Kidney epithelial cell (primary cell): ENCODE data around the gene CHPT1. TPM values are rescaled to one million over a fixed set of nuclear protein-coding genes. Genes with fewer than 3 reads are reported as not detected.

Experiments
- DNase-seq: peaks from one replicate; pipeline ENCODE4 v3.0.0-alpha.2; 2010; ENCODE audit warnings: low read depth
- H3K27me3 ChIP-seq: 2 replicates; pipeline ENCODE4 v1.6.0; 2011; ENCODE audit warnings: low read length; ENCODE audit not compliant: control insufficient read depth, insufficient read depth
- H3K36me3 ChIP-seq: 2 replicates; pipeline ENCODE4 v1.5.1; 2011; ENCODE audit warnings: low read length; ENCODE audit not compliant: control insufficient read depth, insufficient read depth
- H3K4me3 ChIP-seq: 2 replicates; pipeline ENCODE4 v1.5.1; 2011; ENCODE audit warnings: low read depth, mild to moderate bottlenecking, control low read depth, low read length
- CTCF ChIP-seq: IDR thresholded peaks from 2 replicates; pipeline ENCODE4 v1.5.1; 2011; ENCODE audit warnings: mild to moderate bottlenecking, moderate library complexity, low read length, control low read depth, inconsistent platforms; ENCODE audit not compliant: insufficient read depth, poor library complexity, severe bottlenecking
- total RNA-seq: library from RNA; depleted of rRNA; stranded (reverse); fragments of >200 nt; gene quantifications from 2 replicates; pipeline ENCODE4 v1.2.3, GENCODE V29; 2015

Gene CHPT1
- total RNA-seq, 1 donor from 2014 or later: 16.1 TPM

GRCh38 chr12:101761781-101762180, 64.3 kb downstream of the CHPT1 start:
- Histone ChIP-seq H3K36me3 (no peaks in the 10 kb centered on the region), H3K4me3 (no peak overlapping the region), H3K27me3 (no peaks in the 10 kb centered on the region)
- no peak for TF ChIP-seq CTCF
- DNase-seq: no peak

DNA sequence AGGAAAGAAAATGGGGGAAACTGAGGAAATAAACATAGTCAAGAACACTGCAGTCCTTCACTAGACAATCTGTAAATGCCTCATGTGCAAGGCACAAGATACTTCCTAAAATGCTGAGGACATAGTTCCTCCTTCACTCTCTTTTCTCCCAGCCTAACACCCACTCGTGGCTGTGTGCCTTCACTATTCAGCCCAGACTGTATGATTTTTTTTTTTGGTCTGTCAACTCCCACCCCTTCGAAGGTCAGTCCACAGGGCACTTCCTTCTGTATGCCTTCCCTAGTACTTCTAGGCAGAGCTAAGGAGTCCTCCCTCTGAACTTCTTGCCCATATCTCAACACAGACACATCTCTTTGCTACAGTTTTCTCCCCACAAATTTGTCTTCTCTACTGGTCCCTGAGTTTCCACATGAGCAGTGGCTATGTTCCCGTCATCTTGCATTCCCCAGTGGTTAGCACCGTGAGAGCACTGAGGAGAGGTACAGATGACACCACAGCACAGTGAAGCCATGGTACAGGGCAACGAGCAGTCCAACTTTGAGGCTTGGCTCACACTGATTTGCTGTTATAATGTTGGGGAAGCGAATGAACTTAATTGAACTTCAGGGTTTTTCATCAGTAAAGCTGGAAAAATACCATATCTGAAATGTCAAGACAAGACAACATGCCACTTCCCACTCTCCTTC, 65.9 kb downstream of the CHPT1 start:
- DNase-seq: no peak
- Histone ChIP-seq H3K27me3 (no peaks in the 10 kb centered on the region), H3K4me3 (no peak overlapping the region), H3K36me3 (no peaks in the 10 kb centered on the region)
- TF ChIP-seq CTCF: no peak

DNA sequence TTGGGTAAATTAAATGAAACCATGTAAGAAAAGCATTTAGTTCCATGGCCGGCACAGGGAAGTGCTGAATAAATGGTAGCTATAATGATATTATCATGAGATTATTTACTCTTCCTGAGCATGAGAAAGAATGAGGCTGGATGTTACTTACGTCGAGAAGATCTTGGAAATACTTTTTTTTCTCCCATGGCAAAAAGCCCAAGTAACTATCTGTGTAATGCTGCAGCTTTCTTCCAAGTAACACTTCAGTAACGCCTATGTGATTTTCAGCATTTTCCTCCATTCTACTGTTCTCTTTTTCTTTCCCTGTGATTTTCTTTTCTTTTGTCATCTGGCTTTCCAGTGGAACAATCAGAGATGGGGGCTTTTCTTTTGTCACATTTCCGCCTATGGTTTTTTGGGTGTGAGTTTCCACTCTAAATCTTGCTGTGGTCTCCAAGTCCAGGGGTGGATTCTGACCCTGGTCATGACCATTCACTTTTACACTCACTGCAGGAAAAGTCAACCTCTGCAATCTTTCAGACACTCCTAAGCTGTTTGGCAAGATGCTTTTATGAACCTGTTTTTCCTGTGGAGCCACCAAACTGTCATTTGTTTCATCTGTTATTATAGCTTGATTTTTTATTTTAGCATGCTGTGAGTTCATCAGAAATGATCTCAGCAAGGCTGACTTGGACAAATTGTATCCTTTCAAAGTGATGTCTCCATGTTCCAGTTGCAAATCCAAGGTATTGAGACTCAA, 66.8 kb downstream of the CHPT1 start:
- Histone ChIP-seq H3K36me3 (no peaks in the 10 kb centered on the region), H3K27me3 (no peaks in the 10 kb centered on the region), H3K4me3 (no peak overlapping the region)
- DNase-seq: no peak
- no peak for TF ChIP-seq CTCF

GRCh38 chr12:101767537-101767936, 70.1 kb downstream of the CHPT1 start:
- no peak overlapping the region for H3K4me3 ChIP-seq
- H3K36me3 ChIP-seq: no peaks in the 10 kb centered on the region
- no peak for DNase-seq
- no peak for TF ChIP-seq CTCF
- H3K27me3 ChIP-seq: no peaks in the 10 kb centered on the region

DNA sequence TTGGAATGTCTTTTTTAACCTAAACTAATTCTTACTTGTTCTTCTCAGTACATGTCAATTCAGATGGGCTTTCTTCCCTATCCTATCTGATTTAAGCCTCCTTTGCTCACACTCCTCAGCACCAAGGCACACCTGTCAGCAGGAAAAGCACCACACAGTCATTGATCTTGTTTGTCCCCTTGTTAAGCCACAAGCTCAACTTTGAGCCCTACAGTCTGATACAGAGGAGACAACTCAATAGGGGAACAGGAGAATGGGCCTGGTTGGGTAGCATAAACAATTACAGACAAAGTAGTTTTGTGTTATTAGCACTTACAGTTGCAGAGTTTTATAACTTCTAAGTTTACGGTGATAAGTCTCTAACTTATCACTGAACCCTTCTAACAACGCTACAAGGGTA, 71.3 kb downstream of the CHPT1 start:
- no peaks in the 10 kb centered on the region for H3K27me3 ChIP-seq

More for the DNA sequence above, 71.3 kb downstream of the CHPT1 start:
- no peak for TF ChIP-seq CTCF
- Histone ChIP-seq H3K4me3 (no peak overlapping the region), H3K36me3 (no peaks in the 10 kb centered on the region)
- DNase-seq: no peak
